Tibial artery (tissue), 4 donors: ENCODE measurements around the gene WWC1.

ENCODE experiments used
- DNase-seq, 2 donors: peaks; one replicate each; pipeline ENCODE4 v3.0.0-alpha.2; 2019
- H3K27ac ChIP-seq, 2 donors: fragments of 200-600 bp; sonication (generic) in 1 of 2; 1 replicate in 1 of 2; 2 replicates in 1 of 2; pipeline ENCODE4 v1.5.1; 2018 to 2019; ENCODE audit warnings: mild to moderate bottlenecking in 1 of 2
- H3K27me3 ChIP-seq, 2 donors: fragments of 200-600 bp; sonication (generic) in 1 of 2; one replicate each; pipeline versions ENCODE4 v1.5.1 to v1.6.0; 2016 to 2019
- H3K36me3 ChIP-seq, 3 donors: fragments of 200-600 bp; sonication (generic) in 2 of 3; one replicate each; pipeline ENCODE4 v1.5.1; 2016 to 2019; ENCODE audit warnings: mild to moderate bottlenecking in 2 of 3
- H3K4me1 ChIP-seq, 4 donors: fragments of 200-600 bp; sonication (generic) in 2 of 4; 1 replicate in 3 of 4; 2 replicates in 1 of 4; pipeline ENCODE4 v1.5.1; 2016 to 2019
- H3K4me3 ChIP-seq, 2 donors: fragments of 200-600 bp; sonication (generic) in 1 of 2; 1 replicate in 1 of 2; 2 replicates in 1 of 2; pipeline ENCODE4 v1.5.1; 2018 to 2019; ENCODE audit warnings: mild to moderate bottlenecking in 2 of 2
- H3K9me3 ChIP-seq, 3 donors: fragments of 200-600 bp; sonication (generic) in 1 of 3; one replicate each; pipeline ENCODE4 v1.5.1; 2016 to 2019
- intact Hi-C: fragments of 100-400 bp; cut with DNase I; formaldehyde crosslinking; loops from one replicate; pipeline ENCODE4 v1.15.0; 2023; ENCODE audit warnings: low total_unique reads
- TF ChIP-seq, protein P1 (sequence below), 2 experiments: fragments of 200-600 bp in 1 of 2; fragments of 450-650 bp in 1 of 2; IDR thresholded peaks; one replicate each; pipeline ENCODE4 v1.5.1; 2017 to 2019; ENCODE audit warnings: antibody characterized with exemption in 2 of 2, mild to moderate bottlenecking in 1 of 2, moderate library complexity in 1 of 2

The WWC1 gene

DNA sequence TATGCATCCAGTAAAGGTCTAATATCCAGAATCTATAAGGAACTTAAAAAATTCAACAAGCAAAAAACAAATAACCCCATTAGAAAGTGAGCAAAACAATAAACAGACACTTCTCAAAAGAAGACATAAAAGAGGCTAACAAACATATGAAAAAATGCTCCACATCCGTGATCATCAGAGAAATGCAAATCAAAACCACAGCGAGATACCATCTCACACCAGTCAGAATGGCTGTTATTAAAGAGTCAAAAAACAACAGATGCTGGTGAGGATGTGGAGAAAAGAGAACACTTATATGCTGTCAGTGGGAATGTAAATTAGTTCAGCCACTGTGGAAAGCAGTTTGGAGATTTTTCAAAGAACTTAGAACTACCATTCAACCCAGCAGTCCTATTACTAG, 86.1 kb downstream of the WWC1 start:
- DNase-seq: no peak
- TF ChIP-seq, protein P1, sequence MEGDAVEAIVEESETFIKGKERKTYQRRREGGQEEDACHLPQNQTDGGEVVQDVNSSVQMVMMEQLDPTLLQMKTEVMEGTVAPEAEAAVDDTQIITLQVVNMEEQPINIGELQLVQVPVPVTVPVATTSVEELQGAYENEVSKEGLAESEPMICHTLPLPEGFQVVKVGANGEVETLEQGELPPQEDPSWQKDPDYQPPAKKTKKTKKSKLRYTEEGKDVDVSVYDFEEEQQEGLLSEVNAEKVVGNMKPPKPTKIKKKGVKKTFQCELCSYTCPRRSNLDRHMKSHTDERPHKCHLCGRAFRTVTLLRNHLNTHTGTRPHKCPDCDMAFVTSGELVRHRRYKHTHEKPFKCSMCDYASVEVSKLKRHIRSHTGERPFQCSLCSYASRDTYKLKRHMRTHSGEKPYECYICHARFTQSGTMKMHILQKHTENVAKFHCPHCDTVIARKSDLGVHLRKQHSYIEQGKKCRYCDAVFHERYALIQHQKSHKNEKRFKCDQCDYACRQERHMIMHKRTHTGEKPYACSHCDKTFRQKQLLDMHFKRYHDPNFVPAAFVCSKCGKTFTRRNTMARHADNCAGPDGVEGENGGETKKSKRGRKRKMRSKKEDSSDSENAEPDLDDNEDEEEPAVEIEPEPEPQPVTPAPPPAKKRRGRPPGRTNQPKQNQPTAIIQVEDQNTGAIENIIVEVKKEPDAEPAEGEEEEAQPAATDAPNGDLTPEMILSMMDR (IDR thresholded peaks at IDR 0.05): no peak
- no peaks in the 10 kb centered on the region for H3K9me3 ChIP-seq
- H3K27ac ChIP-seq: no peak overlapping the region
- peaks cover 0 to 4% of the 10 kb centered on the region in 2 donors for H3K27me3 ChIP-seq
- no peaks in the 10 kb centered on the region for H3K36me3 ChIP-seq
- no peak overlapping the region for H3K4me3 ChIP-seq
- intact Hi-C loops: no loop called here
- no peaks in the 10 kb centered on the region for H3K4me1 ChIP-seq

DNA sequence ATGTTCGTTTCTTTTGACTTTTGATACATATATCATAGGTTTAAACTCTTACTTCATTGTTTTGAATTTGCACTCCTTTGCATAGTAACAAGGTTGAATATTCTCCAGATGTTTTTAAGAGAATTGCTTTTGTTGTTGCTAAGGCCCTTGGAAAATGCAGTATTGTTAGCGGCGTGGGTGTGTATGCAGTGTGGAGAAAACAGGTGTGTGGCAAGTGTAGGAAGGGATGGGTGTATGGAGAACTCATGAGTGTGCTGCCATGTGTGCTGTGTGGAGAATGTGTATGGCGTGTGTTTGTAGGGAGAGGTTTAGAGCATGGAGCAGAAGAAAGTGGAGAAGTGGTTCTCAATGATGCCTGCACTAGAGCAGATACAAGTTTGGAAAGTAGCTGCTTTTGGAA, 87.3 kb downstream of the WWC1 start:
- H3K27ac ChIP-seq: no peak overlapping the region
- no peak overlapping the region for H3K4me3 ChIP-seq
- H3K9me3 ChIP-seq: no peaks in the 10 kb centered on the region
- TF ChIP-seq, protein P1 (IDR thresholded peaks at IDR 0.05): no peak
- intact Hi-C loops: no loop called here
- no peaks in the 10 kb centered on the region for H3K4me1 ChIP-seq
- no peaks in the 10 kb centered on the region for H3K27me3 ChIP-seq
- H3K36me3 ChIP-seq: no peaks in the 10 kb centered on the region
- DNase-seq: no peak

DNA sequence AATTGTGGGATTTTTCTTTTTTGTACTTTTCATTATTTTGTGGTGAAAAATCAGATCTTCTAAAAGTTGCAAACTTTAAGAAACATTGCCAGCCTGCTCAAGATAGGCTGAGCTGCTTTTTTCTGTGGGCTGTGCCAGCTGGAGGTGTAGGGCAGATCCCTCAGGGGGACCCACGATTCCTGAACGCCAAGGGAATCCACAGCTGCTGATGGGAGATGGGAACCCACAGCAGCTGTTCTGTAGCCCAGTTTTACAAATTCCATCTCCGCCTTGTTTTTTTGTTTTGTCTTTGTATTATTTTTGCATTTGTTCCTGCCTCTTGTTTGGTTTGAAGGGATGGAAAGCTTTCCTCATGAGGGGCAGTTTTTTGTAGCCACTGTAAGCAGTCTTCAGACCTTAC, 91.0 kb downstream of the WWC1 start:
- H3K36me3 ChIP-seq: no peaks in the 10 kb centered on the region
- peaks cover 0 to 10% (median 6%) of the 10 kb centered on the region in 3 donors for H3K9me3 ChIP-seq
- no peak for DNase-seq
- H3K4me3 ChIP-seq: no peak overlapping the region
- no peaks in the 10 kb centered on the region for H3K27me3 ChIP-seq
- TF ChIP-seq, protein P1 (IDR thresholded peaks at IDR 0.05): no peak
- H3K4me1 ChIP-seq: no peaks in the 10 kb centered on the region
- intact Hi-C loops: no loop called here
- H3K27ac ChIP-seq: no peak overlapping the region

DNA sequence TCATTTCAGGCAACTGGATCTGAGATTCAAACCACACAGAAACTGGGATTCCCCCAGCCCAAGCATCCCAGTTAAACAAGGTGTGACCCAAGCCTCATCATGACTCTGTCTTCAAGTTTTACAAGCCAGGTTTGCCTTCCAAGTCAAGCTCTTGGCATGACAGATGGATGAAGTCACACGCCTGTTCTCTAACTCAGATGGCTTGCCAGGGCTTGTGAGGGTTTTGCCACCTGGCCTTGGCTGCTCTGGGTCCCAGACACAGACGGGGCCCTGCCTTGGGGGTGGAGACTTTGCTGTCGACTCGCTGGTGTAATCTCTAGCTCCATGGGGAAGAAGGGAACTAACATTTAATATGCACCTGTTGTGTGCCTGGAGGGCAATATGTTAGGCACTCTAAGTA, 99.0 kb downstream of the WWC1 start:
- H3K27ac ChIP-seq: no peak overlapping the region
- TF ChIP-seq, protein P1 (IDR thresholded peaks at IDR 0.05): no peak
- H3K4me1 ChIP-seq: no peaks in the 10 kb centered on the region
- H3K9me3 ChIP-seq: peaks cover 0 to 11% (median 0%) of the 10 kb centered on the region in 3 donors
- H3K36me3 ChIP-seq: peaks cover 0 to 7% (median 0%) of the 10 kb centered on the region in 3 donors
- H3K27me3 ChIP-seq: no peaks in the 10 kb centered on the region
- H3K4me3 ChIP-seq: no peak overlapping the region
- DNase-seq: no peak
- intact Hi-C loops: no loop called here

DNA sequence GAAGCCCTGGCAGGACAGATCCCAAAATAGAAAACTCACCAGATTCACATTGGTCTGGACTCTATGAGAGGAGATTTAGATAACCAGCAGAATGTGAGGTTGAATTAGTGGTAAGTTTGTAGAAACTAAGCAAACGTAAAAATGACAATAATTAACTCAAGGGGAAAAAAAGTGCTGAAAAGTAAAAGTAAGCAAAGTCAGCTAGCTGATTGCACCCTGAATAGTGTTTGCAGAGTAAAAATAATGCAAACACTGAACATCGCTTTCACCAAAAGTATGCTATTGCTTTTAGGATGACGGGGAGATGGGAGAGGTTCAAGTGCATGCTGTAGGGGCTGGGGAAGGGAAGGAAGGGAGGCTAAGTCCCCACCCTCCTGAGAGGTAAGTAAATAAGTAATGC, 102.3 kb downstream of the WWC1 start:
- no peak overlapping the region for H3K4me3 ChIP-seq
- H3K27me3 ChIP-seq: no peaks in the 10 kb centered on the region
- no peaks in the 10 kb centered on the region for H3K4me1 ChIP-seq
- no peak for DNase-seq
- peaks cover 0 to 11% (median 0%) of the 10 kb centered on the region in 3 donors for H3K9me3 ChIP-seq
- H3K27ac ChIP-seq: no peak overlapping the region
- peaks cover 0 to 7% (median 0%) of the 10 kb centered on the region in 3 donors for H3K36me3 ChIP-seq
- intact Hi-C loops: no loop called here
- TF ChIP-seq, protein P1 (IDR thresholded peaks at IDR 0.05): no peak
